Endothelial cell of umbilical vein (primary cell): ENCODE measurements around the gene TOP1. TPM values are rescaled to one million over a fixed set of nuclear protein-coding genes. Genes with fewer than 3 reads are reported as not detected.

ENCODE experiments used
- microRNA-seq: library from miRNA; unstranded; fragments of <30 nt; microRNA quantifications from one replicate; pipeline ENCODE4 v1.2.0, GENCODE V29; 2021; ENCODE audit warnings: borderline number of aligned reads, borderline replicate concordance
- polyA plus RNA-seq, 4 experiments: library from polyadenylated mRNA; depleted of rRNA in 3 of 4; stranded (reverse) in 3 of 4; unstranded in 1 of 4; fragments of >200 nt; gene quantifications; 2 replicates each; pipeline versions ENCODE4 v1.2.1 to v1.2.3, GENCODE V29; 2011 to 2012; ENCODE audit warnings: missing spikeins in 1 of 4
- small RNA-seq: library from RNA; depleted of rRNA; stranded (forward); fragments of <200 nt; gene quantifications from one replicate; pipeline ENCODE3, GENCODE V24; 2012; ENCODE audit warnings: low replicate concordance, low read depth; ENCODE audit not compliant: insufficient read depth, insufficient read length
- total RNA-seq: library from RNA; stranded (reverse); gene quantifications from 2 replicates; pipeline ENCODE4 v1.2.3, GENCODE V29; 2021

TOP1 gene
- total and polyA plus RNA-seq, 2 donors (not counting 3 experiments of a cell fraction or from before 2014, with no cell fraction given), result 7.0 to 77.4 TPM

Small RNA genes within 50 kb of the gene (microRNA-seq; reads per million reads assigned to microRNA genes)
- gene MIR6871, result not detected

Small RNA genes within 50 kb of the gene (small RNA-seq; reads per million reads assigned to genes)
- not detected for gene MIR6871
- not detected for gene RNU2-52P

Other genes starting within 250 kb of the TOP1 start
- gene PLCG1, start 108.7 kb downstream of the TOP1 start, total RNA-seq, result 219 and 224 TPM in 2 replicates
- 151 and 164 TPM in 2 replicates for gene PLCG1, start 108.7 kb downstream of the TOP1 start, polyA plus RNA-seq